HG03066 (cell line): ENCODE results near the gene ZFP91.
"Not testable (repeated sequence)": the region's sequence is repeated elsewhere in the genome, so short reads cannot be mapped to it uniquely, and the experiment has no call there.

ENCODE experiments used
- ATAC-seq: cut with Tn5 transposase; IDR thresholded peaks from one replicate; pipeline ENCODE4 v1.9.1; 2021; ENCODE audit warnings: low read depth; ENCODE audit not compliant: unreplicated experiment

The ZFP91 gene, protein sequence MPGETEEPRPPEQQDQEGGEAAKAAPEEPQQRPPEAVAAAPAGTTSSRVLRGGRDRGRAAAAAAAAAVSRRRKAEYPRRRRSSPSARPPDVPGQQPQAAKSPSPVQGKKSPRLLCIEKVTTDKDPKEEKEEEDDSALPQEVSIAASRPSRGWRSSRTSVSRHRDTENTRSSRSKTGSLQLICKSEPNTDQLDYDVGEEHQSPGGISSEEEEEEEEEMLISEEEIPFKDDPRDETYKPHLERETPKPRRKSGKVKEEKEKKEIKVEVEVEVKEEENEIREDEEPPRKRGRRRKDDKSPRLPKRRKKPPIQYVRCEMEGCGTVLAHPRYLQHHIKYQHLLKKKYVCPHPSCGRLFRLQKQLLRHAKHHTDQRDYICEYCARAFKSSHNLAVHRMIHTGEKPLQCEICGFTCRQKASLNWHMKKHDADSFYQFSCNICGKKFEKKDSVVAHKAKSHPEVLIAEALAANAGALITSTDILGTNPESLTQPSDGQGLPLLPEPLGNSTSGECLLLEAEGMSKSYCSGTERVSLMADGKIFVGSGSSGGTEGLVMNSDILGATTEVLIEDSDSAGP

DNA sequence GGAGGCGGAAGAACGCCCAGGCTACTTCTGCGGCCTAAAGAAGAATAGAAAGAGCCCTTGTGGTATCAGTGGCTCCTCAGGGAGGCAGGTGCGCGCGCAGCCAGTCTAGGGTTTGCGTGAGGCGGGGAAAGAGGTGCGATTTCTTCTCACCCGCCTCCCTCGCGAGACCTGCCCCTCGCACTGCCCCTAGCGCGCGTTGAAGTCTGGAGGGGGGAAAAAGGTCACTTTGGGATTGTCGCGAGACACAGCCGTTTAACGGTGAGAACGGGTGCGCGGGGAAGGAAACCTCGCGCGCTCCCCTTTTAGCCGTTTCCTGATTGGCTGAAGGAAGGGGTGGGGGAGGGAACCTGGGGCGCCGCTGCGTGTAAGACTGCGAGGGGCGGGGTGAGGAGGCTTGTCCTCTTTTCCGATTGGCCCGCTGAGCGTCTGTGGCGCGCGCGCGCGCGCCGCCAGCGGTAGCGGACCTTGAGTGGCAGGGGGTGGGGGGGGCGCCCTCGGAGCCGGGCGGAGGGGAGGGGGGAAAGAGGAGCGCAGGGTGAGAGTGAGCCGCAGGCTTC lies at the start of gene ZFP91:
Gene ZFP91, plus strand, starts transcription at position 429 of the 557 bp plus-strand sequence. CDS start 219 bp downstream, outside the sequence.
- peak; percentile 25 for ATAC-seq

DNA sequence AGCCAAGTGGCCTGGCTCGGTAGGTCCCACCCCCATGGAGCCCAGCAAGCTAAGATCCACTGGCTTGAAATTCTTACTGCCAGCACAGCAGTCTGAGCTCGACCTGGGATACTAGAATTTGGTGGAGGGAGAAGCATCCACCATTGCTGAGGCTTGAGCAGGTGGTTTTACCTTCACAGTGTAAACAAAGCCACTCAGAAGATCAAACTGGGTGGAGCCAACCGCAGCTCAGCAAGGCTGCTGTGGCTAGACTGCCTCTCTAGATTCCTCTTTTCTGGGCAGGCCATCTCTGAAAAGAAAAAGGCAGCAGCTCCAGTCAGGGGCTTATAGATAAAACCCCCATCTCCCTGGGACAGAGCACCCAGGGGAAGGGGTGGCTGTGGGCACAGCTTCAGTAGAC lies 48.6 kb upstream of the ZFP91 start:
- ATAC-seq = no peak

DNA sequence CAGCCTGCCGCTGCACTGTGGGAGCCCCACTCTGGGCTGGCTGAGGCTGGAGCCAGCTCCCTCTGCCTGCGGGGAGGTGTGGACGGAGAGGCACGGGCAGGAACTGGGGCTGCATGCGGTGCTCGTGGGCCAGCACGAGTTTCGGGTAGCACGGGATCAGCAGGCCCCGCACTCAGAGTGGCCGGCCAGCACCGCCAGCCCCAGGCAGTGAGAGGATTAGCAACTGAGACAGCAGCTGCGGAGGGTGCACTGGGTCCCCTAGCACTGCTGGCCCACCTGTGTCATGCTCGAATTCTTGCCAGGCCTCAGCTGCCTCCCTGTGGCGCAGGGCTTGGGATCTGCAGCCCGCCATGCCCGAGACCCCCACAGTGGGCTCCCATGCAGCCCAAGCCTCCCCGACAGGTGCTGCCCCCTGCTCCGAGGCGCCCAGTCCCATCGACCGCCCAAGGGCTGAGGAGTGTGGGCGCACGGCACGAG lies 47.0 kb upstream of the ZFP91 start:
- no peak for ATAC-seq

DNA sequence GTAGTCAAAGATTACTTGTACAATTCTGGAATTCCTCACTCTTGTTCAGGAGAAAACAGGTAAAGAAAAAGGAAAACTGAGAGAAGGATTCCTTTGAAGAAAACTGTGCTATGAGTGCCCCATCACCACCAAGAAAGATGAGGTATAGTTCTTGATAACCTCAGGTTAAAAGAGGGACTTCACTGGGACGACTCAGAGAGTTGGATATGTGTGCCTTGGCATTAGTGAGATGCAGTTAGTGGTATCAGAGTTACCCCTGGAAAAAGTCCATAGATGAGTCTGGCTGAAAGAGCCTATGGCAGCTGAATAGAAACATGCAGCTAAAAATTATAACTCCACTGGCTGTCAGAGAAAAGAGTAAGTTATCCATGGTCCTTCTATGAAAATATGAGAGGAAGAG lies 32.0 kb upstream of the ZFP91 start:
- ATAC-seq = no peak

DNA sequence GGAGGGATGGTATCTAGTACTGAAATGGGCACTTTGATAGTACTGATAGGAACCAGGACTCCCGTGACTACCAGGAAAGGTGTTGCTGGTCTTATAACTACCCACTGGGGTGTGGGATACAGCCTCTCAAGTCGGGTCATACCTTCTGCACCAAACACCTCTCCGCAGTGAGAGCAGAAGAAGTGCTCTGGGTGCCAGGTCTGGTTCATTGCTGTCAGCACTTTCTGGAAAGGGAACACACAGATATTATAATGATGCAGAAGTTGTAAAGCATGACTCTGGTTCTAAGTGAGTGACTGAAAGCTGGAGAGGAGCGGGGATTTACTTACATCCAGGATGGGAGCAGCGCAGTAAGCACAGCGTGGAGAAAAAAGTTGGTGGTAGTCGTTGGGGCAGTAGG lies 29.2 kb upstream of the ZFP91 start:
- ATAC-seq = no peak

DNA sequence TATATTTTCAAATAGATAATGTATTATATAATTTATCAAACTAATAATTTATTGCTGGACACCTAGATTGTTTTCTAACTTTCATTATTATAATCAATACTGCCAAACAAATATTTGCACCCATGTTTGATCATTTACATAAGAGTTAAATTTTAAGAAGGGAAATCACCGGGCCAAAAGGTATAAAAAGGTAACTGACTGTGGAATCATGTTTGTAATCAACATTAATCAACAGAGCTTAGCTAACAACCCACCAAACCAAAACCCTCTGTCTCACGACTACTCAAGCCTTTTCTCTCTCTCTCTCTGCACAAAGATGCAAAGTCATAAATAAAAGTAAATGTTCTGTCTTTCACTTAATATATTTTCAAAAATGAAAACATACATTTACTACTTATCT lies 18.0 kb upstream of the ZFP91 start:
- no peak for ATAC-seq

DNA sequence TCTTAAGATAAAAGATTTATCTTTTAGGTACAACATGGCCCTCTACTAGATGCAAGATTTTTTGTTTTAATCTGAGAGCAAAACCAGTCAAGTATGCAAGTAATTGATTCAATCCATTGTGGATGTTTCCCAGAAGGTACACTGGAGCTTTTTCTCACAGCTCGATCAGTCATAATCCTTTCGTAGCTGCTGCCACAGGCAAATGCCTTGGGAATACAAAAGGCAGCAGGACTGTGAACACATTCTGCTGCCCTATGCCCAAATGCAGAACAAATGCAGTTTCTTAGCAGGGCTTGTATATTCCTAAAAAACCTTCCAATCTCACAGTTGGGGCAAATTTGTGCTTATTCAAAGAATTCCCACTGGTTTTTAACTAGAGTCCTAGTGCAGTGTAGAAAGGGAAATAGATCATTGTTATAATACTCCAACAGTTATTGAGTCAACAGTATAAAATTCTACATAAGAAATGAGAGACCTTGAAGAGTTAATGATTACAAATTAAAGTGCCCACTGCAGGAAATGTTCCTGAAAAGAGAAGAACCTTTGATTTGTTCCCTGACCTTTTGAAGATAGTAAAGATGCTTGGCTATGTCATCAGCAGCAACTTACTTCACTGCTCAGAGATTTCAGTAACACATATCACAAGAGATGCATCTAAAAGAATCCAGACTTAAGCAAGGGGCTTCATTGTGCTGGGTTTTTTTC lies 17.3 kb upstream of the ZFP91 start:
- no peak for ATAC-seq

DNA sequence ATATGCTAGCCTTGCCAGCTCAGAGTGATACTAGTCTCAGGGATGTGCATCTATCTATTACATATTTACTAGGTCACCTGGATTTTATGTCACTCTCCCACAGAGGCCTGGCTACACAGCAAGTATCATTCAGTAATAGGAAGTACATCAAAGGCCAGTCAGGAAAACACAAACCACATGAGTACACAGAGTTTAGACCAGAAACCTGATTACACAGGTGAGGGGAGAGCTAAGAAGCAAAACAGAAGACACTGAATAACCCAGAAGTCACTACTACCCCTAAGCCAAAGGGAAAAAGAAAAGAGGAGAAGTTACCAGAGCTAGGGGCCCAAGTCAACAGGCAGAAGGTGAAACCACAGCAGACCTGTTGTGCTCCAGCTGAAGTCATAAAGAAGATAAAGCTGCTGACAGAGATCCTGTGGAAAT lies 16.5 kb upstream of the ZFP91 start:
- peak; percentile 86 for ATAC-seq

DNA sequence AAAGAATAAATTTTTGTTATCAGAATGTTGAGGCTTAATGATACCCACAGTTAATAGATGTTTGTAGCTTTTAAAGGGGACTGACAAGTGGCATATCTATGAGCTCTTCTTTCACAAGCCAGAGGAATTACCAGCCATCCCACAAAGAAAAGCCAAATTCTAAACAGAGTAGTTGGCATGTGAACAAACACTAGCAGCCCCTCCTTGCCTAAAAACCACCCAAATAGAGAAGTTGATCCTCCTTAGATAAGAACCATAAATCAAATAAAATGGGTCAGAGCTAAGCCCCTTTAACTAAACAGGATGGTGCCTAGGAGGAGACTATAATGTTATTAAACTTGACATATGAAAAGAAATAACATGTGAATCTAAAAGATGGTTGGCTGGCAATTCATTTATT lies 14.6 kb upstream of the ZFP91 start:
- no peak for ATAC-seq

DNA sequence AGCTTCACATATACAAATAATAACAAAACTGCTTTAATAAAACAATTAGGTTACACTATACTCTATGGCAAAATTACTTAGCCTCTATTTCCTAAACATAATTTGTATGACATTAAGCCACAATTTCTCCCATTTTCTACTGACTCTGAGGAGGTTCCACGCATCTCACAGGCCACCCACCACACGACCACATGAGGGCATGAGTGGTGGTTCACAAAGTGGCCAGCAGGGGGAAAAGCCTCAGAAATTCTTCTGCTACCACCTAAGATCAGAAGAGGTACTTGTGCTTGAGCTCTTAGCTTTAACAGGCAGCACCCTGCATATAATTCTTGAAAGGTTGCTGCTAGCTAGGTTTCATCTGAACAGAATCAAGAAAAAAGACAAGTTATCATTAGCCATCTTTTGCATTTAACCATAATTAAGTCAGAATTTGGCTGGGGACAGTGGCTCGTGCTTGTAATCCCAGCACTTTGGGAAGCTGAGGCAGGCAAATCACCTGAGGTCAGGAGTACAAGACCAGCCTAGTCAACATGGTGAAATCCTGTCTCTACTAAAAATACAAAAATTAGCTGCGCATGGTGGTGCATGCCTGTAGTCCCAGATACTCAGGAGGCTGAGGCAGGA lies 10.9 kb upstream of the ZFP91 start:
- peak; percentile 94 for ATAC-seq

DNA sequence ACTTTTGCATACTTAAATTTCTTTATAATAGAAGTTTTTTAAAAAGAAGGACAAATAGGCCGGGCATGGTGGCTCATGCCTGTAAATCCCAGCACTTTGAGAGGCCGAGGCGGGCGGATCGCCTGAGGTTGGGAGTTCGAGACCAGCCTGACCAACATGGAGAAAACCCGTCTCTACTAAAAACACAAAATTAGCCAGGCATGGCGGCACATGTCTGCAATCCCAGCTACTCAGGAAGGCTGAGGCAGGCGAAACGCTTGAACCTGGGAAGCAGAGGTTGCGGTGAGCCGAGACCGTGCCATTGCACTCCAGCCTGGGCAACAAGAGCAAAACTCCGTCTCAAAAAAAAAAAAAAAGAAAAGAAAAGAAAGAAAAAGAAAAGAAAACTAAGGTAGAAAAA lies 6.0 kb upstream of the ZFP91 start:
- ATAC-seq = not testable (repeated sequence)

DNA sequence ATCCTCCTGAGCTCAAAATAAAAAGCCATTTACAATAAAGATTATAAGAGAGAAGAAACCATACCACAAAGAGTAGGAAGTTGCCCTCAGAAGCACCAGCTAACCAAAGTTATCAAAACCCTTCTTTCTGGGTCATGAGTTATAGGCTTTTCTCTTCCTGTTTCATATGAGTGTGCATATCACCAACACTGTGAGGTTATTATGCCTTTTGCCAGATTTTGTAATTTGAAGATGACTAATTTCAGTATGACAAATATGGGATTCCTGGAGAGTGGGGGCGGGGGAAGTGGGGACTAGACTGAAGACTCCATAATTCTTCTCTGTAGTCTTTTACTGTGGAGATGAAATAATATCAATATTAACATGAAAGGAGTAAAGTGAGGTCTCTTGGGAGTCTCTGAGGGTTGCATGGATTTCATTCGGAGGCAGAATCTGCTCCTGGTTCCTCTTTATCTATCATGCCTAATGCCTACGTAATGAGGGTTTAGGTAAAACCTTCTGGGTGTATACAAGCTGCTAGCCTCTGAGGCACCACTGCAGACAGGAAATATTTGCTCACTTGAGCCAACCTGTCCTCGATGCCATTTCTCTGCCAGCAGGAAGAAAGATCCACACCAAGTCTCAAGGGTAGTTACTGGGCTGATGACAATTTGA lies 5.3 kb upstream of the ZFP91 start:
- ATAC-seq = no peak

DNA sequence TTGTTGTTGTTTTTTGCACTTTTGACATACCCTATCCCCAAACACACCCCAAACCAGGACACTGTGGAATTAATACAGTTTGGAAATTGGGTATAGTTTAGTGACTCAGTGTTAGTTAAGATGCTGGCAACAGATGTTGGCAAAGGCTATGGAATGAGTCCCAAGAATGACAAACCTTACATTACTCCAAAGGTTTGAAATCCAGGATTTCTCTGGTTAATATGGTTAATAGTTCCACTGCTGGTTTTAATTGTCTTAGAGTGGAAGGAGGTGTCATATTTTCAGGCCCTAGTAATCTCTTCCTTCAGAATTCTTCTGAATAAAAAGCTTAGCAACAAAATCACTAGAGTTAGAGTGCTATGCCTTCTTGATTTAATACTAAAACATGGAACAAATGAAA lies 4.0 kb upstream of the ZFP91 start:
- no peak for ATAC-seq

DNA sequence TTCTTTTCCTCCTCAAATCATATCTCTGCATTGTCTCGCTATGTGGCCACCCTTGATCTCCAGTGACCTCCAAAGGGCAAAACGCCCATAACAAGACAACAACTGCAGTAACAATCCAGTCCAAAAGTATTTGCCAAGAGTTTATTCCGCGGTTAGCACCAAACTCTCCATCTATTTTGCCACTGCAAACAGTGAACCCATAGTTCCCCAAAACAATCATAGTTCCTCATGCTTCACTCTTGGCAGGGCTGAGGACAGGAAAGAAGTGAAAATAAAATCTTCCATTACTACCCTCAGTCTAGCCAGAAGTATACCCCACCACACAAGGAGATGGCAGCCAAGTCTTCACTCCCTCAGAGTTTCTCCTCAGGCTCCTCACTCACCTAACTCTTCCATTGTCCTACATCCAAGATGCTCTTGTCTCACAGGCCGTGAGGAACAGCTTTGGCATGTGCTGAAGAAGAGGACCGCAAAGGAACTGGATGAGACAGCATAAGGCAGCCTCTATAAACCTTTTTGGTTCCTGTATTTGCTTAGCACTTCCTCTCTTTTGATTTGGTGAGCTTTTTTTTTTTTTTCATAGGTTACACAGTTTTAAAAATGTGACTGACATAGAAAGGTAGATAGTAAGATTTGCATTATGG lies 3.4 kb upstream of the ZFP91 start, which contains the start of gene LPXN:
Gene LPXN, minus strand, starts transcription at position 480 of the 644 bp plus-strand sequence. Its CDS starts 84 bp downstream, at position 396.
- no peak for ATAC-seq

DNA sequence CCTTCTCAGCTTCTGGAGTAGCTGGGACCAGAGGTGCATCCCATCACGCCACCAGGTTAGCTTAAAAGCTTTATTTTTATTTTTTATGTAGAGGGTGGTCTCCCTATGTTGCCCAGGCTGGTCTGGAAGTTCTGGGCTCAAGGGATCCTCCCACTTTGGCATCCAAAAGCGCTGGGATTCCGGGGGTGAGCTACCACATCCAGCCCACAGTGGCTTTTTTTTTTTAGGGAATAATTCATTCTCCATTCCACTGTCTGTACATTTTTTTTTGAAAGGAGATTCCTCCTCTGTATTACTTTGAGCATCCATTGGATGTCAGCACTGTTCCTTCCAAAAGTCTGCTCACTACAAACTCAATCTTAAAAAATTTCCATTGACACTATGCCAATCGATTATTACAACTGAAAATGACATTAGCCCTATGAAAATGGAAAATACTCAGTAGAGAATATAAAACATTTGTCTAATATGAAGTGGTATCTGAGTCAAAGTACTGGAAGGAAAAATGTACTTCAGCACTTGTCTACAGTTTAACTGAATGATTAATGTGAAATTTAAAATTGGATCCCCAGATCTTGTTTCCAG lies 1.9 kb upstream of the ZFP91 start:
- no peak for ATAC-seq

DNA sequence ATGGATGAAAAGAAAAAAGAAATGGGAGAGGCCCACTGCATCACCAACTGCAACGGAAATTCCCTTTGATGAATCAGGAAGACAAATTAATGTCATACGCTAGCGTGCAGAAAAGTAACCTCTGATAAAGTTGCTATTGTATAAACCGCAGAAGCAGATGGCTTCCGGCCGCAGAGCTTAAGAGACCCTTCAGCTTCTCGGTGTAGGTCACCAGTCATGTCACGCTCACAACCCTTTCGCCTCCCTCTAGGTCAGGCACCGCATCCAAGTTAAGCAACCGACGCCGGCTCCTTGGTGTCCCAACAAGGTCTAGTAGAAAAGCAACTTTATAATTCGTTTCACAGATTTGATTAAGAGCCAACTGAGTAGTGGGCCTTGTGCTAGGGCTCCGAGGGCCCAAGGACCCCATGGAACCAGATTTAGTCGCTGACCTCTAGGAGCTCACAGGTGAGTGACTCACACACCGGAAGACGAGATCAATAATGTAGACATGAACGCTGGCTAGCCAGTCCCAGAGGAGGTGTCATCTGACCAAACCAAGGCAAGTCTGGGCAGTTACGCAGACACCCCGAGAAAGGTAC lies 1.2 kb upstream of the ZFP91 start:
- ATAC-seq = peak; percentile 52

DNA sequence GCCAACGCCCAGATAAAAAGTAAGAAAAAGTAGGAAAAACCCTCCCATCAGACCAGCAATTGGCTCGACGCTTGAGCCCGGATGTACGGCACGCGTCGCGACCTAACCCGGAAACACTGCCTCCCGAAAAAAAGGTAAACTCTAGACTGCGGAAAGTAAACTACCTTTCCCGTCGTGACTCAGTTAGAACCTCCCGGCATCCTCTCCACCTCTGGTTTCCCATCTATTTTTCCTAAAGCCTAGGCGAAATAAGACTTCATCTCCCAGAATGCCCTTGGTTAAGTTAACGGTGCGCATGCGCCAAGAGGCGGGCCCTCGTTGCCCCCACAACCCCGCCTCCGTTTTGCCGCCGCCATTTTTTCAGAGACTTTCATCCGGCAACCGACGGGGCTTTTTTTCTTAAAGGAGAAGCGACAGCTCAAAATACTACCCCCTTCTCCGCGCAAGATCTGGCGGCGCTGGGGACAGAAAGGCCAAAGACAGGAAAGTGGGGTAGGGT lies 678 bp upstream of the ZFP91 start:
- peak; percentile 37 for ATAC-seq

DNA sequence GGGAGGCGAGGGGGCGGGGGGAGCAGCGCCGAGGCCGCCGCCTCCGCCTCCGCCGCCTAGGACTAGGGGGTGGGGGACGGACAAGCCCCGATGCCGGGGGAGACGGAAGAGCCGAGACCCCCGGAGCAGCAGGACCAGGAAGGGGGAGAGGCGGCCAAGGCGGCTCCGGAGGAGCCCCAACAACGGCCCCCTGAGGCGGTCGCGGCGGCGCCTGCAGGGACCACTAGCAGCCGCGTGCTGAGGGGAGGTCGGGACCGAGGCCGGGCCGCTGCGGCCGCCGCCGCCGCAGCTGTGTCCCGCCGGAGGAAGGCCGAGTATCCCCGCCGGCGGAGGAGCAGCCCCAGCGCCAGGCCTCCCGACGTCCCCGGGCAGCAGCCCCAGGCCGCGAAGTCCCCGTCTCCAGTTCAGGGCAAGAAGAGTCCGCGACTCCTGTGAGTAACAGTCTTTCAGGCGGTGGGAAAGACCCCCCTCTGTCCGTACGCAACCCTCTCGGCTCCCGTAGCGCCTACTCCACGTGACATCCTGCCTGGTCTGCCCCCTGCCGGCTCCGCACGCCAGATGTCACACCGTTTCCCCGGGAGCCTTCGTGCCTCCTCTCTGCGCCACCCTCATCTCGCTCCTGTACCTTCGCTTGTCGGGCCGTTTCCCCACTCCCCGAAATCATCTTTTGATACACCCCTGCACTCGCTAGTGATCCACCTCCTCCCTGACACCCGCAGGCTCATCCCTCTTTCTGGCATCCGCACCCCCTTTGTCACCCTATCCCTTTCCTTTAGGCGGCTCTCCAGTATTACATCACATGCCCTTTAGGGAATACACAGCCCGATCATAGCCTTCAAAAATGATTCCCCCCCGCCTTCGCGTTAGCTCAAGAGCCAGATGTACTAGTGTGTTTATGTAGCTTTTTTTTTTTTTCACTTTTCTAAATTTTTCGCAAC lies 598 bp downstream of the ZFP91 start:
- ATAC-seq = peak; percentile 40
